Effector CD8-positive, alpha-beta T cell (primary cell): Measurements from ENCODE around the gene C1QB.
"Not testable (repeated sequence)": the region's sequence is repeated elsewhere in the genome, so short reads cannot be mapped to it uniquely, and the experiment has no call there.

Experiments
- DNase-seq: peaks from one replicate; lab custom pipeline; 2025; lab: John Stamatoyannopoulos, UW

Gene C1QB

DNA sequence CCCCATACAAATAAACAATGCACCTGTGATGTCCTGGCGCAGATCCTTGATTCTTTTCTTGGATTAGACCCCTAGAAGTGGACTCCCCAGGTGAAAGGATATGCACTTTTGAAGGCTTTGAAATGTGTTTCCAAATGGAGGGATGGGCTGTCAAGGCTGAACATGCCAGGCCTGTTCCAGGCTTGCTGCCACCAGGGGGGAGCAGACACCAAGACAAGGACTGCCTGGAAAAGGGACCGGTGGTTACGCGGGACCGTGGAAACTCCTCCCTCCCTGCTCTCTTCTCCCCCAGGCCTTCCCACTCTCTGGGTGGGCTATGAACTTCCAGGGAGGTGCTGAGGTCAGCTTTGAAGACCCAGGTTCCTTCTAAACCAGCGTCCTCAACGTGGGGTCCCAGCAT, 12.7 kb downstream of the C1QB start:
- no peak for DNase-seq

DNA sequence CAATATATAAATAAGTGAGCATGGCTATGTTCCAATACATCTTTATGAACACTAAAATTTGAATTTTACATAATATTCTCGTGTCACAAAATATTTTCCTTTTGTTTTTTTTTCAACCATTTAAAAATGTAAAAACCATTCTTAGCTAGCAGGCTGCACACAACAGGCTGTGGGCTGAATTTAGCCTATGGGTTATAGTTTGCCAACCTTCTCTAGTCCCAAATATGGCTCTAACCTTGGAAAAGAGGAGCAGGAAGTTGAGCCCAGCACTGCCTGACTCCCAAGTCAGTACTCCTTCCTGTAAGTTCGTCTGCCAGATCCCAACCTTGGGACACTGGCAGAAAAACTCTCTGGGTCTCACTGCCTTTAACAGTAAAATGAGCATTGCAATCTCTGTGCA, 13.4 kb downstream of the C1QB start:
- DNase-seq: no peak

DNA sequence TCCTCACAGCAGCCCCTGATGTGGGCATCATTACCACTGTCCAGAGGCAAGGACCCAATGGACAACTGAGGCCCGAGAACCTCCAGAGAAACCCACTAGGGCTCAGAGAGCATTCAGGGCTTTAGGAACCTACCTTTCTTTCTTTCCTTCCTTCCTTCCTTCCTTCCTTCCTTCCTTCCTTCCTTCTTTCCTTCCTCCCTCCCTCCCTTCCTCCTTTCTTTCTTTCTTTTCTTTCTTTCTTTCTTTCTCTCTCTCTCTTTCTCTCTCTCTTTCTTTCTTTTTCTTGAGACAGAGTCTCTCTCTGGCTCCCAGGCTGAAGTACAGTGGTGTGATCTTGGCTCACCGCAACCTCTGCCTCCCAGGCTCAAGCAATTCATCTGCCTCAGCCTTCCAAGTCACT, 15.8 kb downstream of the C1QB start:
- not testable (repeated sequence) for DNase-seq

DNA sequence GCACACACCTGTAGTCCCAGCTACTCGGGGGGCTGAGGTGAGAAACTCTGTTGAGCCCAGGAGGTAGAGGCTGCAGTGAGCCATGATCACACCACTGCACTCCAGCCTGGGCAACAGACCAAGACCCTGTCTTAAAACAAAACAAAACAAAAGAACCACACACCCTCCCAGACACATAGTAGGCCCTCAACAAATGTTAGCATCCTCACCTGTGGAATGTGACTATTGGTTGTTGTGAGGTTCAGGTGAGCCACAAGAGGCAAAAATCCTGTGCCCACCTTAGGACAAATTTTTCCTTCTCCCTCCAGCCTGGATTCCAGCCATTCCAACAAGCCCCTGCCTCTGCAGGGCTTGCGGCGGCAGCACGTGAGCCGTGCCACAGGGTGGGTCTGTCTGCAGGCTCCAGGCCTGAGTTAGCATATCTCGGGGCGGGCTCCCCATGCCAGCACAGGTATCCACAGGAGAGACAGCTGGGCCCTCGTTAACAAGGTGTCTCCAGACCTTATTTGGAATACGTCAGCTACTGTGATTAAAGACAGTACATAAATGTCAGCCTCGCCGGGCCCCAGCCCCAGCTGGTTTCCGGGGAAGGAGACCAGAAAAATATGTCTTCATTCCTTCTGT, 17.4 kb downstream of the C1QB start:
- no peak for DNase-seq

DNA sequence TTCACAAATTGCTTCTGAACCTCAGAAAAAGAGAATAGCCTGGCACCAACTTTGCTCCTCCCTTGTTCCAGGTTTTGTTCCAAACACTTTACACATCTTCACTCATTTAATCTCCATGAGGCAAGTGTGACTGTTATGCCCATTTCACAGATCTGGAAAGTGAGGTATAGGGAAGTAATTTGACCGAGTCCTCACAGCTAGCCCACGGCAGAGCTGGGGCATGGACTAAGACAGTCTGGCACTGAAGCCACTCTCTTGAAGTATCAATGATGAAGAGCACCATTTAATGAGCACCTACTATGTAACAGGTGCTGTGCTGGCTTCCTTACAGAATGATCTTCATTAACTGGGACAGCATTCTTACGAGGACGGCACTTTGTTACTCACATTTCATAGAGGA, 19.0 kb downstream of the C1QB start:
- no peak for DNase-seq

DNA sequence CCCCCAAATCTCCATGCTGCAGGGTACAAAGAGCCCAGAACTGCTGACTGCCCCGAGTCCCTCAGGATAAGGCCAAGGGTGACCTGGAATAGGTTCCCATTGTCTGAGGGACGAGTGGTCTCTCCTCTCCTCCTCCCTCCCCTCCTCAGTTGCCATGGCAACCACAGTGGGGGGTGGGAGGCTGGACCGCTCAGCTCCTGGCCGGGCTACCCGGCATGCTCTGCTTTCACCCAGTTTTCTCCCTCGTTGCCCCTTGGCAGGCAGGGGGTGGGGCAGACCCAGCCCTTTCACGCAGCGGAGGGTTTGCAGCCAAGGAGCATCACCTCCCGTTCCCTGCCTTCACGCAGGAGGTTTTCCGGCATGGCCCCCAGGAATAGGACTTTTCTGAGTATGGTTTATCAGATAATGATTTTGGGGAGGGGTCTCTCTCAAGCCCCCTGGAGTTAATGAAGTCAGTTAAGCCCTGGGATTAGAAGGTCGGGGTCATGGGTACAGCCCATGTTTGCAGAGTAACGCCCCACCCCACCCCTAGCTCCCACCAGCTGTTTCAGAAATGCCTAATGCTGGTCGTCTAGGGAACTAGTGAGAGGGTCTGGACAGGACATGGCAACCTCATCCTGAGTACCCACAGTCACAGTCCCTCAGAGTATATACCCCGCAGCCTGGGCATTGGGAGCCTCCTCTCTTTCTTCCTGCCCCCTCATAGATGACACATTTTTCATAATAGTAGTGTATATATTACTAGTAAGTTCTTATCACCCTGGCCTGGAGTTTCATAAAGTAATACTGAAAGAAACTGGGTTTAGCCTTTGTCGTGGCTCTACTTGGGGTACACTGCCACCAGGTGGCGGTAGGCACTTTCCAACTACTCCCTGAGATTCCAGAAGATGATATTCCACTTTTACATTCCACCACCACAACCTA, 20.7 kb downstream of the C1QB start:
- no peak for DNase-seq

DNA sequence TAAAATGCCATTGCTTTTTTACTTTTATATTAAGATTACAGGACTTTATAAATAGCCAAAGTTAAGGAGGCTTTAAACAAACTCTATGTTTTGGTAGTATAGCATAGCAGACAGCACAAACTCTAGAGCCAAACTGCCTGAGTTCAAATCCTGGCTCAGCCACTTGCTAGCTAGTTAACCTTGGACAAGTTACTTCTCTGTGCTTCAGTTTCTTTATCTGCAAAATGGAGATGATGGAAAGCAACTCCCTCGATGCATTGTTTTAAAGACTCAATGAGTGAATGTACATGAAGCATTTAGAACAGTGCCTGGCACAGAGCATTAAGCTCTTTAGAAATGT, 21.3 kb downstream of the C1QB start:
- DNase-seq: no peak

DNA sequence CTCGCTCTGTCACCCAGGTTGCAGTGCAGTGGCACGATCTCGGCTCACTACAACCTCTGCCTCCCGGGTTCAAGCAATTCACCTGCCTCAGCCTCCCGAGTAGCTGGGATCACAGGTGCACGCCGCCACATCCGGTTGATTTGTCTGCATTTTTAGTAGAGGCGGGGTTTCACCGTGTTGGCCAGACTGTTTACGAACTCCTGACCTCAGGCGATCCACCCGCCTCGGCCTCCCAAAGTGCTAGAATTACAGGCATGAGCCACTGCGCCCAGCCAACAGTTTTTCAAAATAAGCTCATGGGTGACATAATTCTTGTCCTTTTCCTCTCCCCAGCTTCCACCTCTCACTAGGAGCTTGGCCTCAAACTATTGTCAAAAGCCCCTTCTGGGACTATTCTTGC, 23.1 kb downstream of the C1QB start:
- not testable (repeated sequence) for DNase-seq

DNA sequence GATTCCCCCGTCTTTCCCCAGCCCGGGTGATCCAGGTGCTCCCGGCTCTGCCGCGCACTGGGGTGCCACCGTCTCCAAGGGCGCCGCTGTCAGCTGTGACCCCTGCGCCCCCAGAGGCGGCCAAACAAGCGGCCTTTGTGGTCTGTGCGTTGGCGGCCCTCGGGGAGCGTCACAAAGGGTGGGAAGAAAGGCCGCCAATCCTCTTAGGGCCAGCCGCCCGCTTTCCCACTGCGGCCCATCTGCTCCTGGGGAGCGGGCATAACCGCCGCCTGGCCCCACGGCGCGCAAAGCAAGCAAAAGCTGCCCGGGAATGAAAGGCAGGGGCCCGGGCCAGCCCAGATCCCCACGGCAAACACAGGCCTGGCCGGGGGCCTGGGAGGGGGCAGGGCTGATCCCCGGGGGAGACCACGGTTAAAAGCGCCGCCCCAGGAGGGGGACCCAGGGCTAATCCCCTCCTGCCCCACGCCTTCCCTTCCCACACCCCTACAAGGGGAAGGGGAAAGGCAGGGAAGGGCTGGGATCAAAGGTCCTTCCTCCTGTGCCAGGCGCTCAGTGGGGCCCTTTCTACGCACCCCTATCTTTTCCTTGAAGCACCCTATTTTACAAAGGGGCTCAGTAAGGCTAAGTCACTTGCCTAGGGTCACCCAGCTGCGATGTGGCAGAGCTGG, 24.0 kb downstream of the C1QB start:
- DNase-seq: no peak

DNA sequence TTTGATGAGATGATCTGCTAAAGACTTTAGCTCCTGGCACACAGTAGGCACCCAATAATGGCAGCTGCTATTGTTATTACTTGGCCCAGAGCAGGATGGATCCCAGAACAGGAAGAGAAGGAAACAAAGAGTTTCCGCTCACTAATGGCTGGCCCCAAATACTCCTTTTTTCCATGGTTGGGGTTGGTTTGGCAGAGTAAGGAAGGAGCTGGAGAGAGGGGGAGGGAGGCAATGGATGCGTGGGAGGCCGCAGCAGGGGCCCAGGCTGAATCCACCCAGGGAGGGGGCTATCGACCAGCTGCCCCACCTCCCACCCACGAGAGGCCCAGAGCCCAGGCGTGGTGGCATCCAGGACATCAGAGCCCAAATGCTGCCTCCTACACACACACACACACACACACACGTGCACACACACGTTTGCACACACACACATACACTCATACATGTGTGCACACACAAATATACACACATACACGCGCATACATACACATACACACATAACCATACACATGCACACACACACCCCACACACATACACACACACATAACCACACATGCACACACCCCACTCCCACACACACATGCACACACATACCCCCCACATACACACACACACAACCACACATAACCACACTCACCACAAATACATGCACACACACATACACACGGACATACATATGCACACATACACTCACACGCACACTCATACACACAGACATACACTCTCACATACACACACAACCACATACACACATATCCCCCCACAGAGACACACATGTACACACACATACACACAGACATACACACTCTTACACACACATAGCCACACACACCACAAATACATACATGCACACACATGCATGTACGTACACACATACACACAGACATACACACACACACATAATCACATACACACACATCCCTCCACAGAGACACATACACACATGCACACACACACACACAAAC, 25.2 kb downstream of the C1QB start:
- DNase-seq: no peak

DNA sequence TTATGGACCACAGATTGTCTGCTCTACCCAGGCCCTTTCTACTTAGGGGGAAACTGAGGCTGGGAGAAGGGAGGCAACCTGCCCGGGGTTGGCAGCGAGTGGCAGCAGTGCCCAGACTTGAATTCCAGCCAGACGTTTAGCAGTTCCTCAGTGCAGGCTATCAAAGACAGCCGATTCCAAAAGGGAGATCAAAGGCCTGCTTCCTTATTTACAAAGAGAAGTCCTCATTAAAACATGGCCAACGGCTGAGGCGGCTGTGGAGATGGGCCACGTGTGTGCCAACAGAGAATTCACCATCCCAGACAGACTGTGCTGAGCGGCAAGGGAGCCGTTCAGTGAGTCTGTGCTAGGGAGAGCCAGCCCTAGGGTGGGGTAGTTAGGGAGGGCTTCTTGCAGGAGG, 27.7 kb downstream of the C1QB start:
- no peak for DNase-seq

DNA sequence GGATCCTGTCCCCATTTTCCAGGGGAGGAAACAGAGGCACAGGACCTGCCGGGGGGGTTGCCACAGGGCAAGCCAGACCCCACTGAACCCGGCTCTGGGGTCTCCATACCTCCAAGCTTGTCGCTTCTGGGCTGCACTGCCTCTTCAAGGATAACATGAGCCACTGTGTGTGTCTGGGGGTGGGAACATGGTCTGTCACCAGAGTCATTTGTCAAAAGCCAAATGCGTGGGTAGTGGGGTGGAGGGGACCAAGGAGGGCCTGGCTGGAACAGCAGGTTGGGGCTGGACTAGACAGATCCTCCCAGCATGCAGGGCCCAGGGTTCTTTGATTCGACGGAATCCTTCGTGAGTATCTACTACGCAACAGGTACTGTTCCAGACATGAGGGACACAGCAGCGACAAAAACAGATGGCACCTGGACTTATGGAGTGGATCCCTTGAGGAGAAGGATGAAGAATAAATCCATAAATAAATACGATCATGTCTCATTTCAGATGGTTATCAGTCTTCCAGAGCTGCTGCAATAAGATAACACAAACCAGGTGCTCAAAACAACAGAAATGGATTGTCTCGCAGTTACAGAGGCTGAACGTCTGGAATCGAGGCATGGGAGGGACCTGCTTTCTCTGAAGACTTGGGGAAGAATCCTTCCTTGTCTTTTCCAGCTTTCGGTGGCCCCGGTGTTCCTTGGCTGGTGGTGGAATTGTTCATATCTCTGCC, 28.7 kb downstream of the C1QB start:
- no peak for DNase-seq

DNA sequence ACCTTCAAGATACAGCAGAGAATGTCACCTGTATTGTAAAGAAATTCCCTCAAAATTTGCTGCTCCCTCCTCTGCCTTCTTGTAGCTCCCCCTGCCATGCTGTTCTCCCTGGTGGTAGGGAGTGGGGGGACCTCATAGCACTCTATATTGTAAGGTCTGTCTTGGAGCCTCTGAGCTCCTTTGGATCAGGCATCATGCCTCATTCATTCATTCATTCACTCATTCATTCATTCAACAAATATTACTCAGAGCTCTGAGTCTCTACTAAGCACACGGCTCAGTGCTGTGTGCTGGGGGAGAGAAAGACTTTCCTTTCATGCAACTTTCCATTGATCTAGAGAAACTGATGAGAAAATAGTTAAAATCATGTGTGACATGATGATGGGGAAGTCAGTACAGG, 30.5 kb downstream of the C1QB start:
- DNase-seq: no peak

DNA sequence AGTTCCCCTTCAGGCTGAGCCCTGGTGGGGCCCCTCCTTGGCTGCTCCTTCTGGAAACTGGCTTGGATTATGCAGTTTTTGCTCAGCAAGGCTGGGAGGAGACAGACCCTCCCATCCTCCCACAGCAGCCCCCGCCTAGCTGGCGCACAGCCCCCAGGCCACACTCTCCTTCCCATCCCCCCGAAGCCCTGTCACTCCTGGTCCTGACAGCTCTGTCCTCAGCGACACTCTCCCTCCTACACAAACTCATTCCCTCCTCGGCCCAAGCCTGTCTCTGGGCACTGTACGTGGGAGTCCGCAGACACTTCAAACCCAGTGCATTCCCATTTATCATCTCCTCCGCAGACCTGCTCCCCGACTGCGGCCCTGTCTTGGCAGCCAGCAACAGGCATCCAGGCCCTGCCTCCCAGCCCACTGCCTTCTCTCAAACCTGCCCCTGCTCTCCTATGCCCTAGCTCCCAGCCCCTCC, 32.6 kb downstream of the C1QB start:
- no peak for DNase-seq

DNA sequence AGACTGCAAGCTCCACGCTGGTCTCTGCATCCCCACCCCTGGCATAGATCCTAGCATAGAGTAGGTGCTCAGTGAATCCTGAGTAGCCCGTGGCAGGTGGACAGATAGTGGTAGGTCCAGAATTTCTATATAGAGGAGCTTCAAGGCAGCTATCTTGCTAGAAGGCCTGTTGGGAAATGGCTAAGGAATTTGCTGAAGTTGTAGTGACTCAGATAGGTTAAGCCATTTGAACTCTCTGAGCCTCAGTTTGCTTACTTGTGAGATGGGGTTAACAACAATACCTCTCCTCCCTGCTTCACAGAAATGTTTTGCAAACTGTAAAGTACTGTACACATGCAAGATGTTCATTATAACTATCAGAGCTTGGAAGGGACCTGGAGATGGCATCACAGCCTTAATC, 34.2 kb downstream of the C1QB start:
- no peak for DNase-seq

DNA sequence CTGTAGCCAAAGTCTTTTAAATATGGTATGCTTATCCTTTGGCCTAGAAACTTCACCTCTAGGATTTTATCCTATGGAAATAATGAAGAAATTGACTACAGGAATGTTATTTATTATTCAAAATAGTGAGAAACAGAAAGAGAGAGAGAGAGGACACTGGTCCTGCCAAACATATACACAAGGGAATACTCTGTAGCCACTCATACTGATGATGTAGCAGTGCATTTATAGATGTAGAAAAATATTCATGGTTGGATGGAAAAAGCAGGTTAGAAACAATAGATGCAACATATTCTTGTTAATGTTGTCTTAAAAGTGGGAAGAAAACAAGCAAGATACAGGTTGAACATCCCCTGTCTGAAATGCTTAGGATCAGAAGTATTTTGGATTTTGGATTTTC, 35.4 kb downstream of the C1QB start:
- DNase-seq: no peak

DNA sequence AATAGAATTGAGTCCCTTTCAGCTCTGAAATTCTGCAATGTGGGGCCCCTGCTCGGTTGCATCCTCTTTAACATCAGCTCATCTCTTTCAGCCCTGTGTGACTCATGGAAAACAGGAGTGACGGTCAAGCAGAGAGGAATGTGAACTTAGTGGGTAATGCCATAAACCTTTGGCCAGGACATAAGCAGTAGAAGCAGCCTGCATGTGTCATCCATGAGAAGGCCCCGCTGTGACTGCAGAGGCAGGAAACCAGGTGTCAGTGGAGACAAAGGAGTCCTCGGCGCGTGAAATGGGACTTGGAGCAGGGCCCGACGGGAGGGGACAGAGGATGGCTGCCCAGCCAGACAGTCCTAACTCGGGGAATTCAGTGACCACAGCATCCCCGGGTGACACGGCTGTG, 36.5 kb downstream of the C1QB start:
- DNase-seq: no peak

DNA sequence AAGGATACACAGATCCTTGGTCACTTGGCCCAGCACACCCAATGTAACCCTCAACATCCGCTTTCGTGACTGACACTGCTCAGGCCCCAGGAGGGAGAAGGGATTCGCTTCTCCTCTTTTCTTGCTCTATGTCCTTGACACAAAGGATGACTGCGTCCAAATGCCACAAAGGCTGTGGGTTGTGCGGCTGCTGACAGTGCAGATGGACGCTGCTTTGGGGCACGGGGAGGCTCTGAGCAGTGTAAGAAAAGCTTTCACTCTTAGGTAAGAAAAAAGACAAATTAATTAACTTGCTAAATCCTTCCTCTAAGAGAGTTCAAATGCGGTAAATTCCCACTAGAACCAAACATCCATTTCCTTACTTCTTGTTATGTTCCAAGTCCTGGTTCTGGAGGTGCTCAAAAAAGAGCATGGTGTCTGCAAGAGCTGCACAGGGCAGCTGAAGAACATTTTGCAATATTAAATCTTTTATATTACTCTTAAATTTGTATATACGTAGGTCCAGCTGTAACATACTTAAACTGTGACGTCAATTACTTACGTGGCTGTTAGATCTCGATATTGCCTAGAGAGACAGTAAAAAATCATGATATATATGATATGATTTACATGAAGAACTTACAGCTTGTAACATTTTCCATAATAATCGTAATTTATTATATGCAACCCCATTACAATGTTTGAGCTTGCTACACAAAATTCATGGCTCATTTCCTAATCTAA, 38.2 kb downstream of the C1QB start:
- no peak for DNase-seq

DNA sequence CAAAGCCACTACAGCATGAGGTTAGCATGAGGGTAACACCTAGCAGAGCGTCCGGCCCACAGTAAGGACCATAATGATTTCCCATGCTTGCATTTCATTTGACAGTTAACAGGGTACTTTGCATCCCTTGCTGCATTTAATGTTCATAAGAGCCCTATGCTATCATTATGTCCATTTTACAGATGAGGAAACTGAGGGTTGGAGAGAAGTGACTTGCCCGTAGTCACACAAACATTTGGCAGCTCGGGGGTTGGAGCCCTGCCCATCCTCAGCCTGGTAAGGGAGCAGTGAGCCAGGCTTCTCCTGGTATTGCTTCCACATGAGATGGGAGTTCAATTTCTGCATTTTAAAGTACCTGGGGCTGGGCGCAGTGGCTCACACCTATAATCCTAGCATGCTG, 41.1 kb downstream of the C1QB start:
- DNase-seq: no peak

DNA sequence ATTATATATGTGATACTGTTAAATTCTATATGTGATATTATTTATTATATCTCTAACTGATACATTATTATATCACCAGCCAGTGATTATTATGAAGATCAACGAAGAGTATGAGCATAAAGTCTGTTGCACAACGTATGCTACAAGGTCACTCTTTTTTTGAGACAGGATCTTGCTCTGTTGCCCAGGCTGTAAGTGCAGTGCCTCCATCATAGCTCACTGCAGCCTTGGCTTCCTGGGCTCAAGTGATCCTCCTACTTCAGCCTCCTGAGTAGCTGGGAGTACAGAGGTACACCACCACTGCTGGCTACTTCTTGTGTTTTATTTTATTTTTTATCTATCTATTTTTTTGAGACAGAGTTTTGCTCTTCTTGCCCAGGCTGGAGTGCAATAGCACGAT, 43.6 kb downstream of the C1QB start:
- no peak for DNase-seq

DNA sequence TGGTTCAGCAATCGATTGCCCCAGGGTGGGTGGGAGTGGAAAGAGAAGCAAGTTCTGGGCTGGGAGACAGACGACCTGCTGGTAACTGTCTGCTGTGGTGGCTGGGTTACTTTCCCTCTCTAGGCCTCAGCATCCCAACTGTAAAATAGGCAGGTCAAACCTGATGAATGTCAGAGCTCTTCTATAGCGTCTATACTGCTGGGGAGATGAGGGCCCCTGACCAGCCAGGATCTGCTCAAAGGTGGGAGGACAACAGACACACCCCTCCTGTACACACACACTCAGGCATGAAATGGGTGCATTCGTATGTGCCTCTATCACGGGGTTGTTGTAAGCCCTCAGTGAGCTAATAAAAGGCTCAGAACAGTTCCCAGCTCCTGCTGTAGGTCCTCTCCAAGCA, 44.9 kb downstream of the C1QB start:
- no peak for DNase-seq
